ENCODE results near the gene TLR8. TPM values are rescaled to one million over a fixed set of nuclear protein-coding genes. Genes with fewer than 3 reads are reported as not detected.
A peak's percentile ranks its signal among the peaks of the same experiment; 100 is the strongest.
"Not testable (repeated sequence)": the region's sequence is repeated elsewhere in the genome, so short reads cannot be mapped to it uniquely, and the experiment has no call there.

Gene TLR8
- total RNA-seq, 1 experiment from 2014 or later = not detected

GRCh38 chrX:12956704-12957534 is 50.5 kb downstream of the TLR8 start:
- in situ Hi-C loops (cut with HindIII; ENCODE audit: low sequenced_read_pairs) = no loop called here
- DNase-seq (ENCODE audit: low spot score) = no peak

- DNase-seq (ENCODE audit: low spot score) = no peak
- in situ Hi-C loops (cut with HindIII; ENCODE audit: low sequenced_read_pairs) = no loop called here
Measured at GRCh38 chrX:12958059-12958458, 51.6 kb downstream of the TLR8 start.

DNA sequence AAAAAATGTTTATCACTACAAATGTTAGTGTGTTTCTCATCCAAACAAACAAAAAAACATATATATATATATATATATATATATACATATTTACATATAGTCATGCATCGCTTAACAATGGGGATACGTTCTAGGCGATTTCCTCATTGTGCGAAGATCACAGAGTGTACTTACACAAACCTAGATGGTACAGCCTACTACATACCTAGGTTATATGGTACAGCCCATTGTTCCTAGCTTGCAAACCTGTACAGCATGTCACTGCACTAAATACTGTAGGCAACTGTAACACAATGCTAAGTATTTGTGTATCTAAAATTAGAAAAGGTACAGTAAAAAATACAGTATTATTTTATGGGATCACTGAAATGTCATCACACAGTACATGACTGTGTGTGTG is 52.0 kb downstream of the TLR8 start:
- no peak for DNase-seq (ENCODE audit: low spot score)
- in situ Hi-C loops (cut with HindIII; ENCODE audit: low sequenced_read_pairs) = no loop called here

GRCh38 chrX:12961196-12961718 is 54.8 kb downstream of the TLR8 start:
- in situ Hi-C loops (cut with HindIII; ENCODE audit: low sequenced_read_pairs) = no loop called here
- DNase-seq (ENCODE audit: low spot score) = no peak

DNA sequence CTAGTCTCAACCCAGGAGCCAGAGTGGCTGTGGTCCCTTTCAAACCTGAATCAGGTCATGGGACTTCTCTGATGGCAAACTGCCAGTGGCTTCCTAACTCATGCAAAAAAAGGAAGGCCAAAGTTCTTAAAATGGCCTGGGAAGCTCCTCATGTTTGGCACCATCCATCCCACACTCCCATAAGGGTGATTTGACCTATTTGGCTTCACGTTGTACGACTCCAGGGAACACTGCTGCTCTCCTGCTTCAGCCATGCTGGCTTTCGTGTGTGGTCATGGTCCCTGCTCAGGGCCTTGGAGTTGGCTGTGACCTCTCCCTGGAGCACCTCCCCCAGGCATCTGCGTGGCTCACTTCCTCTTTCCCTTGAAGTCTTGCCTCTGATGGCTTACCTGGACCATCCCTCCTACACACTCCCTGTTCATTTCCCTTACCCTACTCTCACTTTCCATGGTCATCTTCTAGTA is 55.7 kb downstream of the TLR8 start:
- DNase-seq (ENCODE audit: low spot score) = no peak
- in situ Hi-C loops (cut with HindIII; ENCODE audit: low sequenced_read_pairs) = no loop called here

DNA sequence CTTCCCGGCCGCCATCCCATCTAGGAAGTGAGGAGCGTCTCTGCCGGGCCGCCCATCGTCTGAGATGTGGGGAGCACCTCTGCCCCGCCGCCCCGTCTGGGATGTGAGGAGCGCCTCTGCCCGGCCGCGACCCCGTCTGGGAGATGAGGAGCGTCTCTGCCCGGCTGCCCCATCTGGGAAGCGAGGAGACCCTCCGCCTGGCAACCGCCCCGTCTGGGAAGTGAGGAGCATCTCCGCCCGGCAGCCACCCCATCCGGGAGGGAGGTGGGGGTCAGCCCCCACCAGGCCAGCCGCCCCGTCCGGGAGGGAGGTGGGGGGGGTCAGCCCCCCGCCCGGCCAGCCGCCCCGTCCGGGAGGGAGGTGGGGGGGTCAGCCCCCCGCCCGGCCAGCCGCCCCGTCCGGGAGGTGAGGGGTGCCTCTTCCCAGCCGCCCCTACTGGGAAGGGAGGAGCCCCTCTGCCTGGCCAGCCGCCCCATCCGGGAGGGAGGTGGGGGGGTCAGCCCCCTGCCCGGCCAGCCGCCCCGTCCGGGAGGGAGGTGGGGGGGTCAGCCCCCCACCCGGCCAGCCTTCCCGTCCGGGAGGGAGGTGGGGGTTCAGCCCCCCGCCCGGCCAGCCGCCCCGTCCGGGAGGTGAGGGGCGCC is 56.9 kb downstream of the TLR8 start:
- in situ Hi-C loops (cut with HindIII; ENCODE audit: low sequenced_read_pairs); DNase-seq (ENCODE audit: low spot score): not testable (repeated sequence)

DNA sequence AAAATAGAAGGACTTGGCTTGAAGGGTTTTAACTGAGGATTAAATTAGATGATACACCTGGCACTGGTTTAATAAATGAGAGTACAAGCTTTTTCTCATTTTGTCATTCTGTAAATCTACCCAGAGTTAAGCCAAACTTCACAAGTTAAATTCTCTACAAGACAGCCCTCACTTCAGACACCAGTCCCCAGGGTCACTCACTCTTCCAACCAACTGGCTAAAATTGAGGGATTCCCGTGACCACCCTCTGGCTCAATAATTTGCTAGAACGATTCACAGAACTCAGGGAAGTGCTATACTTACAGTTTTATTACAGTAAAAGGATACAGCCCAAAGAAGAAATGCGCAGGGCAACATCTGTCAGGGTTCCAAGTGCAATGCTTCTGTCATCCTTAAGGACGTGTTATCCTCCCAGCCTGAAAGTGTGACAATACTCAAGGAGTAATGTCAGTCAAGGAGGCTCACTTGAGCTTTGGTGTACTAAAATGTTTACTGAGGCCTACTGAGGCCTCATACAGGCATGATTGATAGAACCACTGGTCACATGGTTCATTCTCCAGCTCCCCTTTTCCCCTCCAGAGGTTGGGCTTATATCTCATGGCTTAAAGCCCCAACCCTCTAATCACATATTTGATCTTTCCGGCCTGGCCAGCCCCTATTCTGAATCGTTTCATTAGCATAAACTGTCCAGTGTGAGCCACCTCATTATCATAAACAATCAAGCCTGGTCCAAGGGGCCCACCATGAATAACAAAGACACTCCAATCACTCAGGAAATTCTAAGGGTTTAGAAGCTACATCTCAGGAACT is 58.9 kb downstream of the TLR8 start:
- in situ Hi-C loops (cut with HindIII; ENCODE audit: low sequenced_read_pairs) = no loop called here
- no peak for DNase-seq (ENCODE audit: low spot score)

DNA sequence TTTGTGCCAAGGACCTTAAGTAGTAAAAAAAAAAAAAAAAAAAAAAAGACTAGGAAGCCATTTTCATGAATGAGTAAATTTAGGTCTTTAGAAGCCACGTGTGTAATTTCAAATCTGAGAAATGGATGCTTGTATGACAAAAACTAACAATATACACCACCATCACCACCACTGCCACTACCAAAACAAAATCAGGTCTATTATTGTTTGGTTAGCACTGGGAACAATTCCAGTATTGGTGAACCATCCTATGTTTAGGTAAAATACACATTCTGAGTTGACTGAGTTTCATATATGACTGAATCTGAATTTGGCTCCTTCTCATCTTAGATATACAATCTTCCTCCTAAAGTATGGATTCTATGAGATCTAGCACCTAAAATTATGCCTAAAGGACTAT is 59.7 kb downstream of the TLR8 start:
- in situ Hi-C loops (cut with HindIII; ENCODE audit: low sequenced_read_pairs) = no loop called here
- DNase-seq (ENCODE audit: low spot score) = no peak

DNA sequence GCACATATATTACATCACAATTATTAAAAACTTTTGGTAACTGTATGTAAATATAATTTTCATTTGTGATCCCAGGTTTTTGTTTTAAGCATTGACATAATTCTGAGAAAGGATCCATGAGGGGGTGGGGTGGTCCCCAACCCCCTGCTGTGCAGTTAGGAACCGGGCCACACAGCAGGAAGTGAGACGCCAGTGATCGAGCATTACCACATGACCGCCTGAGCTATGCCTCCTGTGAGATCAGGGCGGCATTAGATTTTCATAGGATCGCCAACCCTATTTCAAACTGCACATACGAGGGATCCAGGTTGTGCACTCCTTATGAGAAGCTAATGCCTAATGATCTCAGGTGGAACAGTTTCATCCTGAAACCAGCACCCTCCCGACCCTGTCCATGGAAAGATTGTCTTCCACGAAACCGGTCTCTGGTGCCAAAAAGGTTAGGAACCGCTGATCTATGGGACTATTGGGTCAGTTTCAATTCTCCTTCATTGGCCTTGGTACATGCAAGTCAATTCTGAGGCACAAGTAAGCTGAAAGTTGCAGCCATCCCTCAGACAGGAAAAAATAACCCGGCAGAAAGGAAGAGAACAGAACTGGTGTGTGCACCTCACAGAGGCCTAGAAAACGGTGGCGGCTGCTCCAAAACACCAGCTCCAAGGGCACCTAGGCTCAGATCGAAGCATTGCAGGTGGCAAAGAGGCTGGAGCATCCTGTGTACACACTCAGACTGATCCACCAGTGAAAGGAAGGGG is 61.5 kb downstream of the TLR8 start:
- in situ Hi-C loops (cut with HindIII; ENCODE audit: low sequenced_read_pairs) = no loop called here
- DNase-seq (ENCODE audit: low spot score) = no peak

- in situ Hi-C loops (cut with HindIII; ENCODE audit: low sequenced_read_pairs) = no loop called here
- DNase-seq (ENCODE audit: low spot score) = peak; percentile 59
Measured at GRCh38 chrX:12970691-12971202, 64.3 kb downstream of the TLR8 start.

- in situ Hi-C loops (cut with HindIII; ENCODE audit: low sequenced_read_pairs) = no loop called here
- DNase-seq (ENCODE audit: low spot score) = peak; percentile 64
Measured at GRCh38 chrX:12971282-12972003, 65.0 kb downstream of the TLR8 start.

DNA sequence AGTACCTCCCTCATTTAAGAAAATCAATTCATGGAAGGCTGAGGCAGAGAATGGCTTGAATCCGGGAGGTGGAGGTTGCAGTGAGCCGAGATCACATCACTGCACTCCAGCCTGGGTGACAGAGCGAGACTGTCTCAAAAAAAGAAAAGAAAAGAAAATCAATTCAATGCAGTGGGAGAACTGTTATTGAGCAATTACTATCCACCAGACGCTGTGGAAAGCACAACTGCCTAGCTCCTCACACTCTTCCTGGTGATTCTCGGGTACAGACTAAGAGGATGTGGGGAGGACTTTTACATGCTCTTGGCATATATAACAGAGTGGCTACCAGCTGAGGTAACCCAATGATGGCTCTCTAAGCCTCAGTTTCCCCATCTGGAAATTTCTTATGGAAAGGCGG is 65.8 kb downstream of the TLR8 start:
- in situ Hi-C loops (cut with HindIII; ENCODE audit: low sequenced_read_pairs) = no loop called here
- DNase-seq (ENCODE audit: low spot score) = peak; percentile 16

Other genes with a start within 250 kb of the TLR8 start
- 55.0 and 79.7 TPM in 2 replicates for gene PRPS2, start 115.2 kb upstream of the TLR8 start, total RNA-seq (2014; rRNA removed; shearing (Covaris generic))
- not detected in 2 replicates for gene TLR7, start 39.5 kb upstream of the TLR8 start, total RNA-seq (2014; rRNA removed; shearing (Covaris generic))
- 2,749 and 3,064 TPM in 2 replicates for gene TMSB4X, start 68.5 kb downstream of the TLR8 start, total RNA-seq (2014; rRNA removed; shearing (Covaris generic))
- not detected in 2 replicates for gene FAM9C, start 138.0 kb downstream of the TLR8 start, total RNA-seq (2014; rRNA removed; shearing (Covaris generic))

Data from G401 (cell line).